ENCODE measurements around the gene SORL1-AS1.

The SORL1-AS1 gene

DNA sequence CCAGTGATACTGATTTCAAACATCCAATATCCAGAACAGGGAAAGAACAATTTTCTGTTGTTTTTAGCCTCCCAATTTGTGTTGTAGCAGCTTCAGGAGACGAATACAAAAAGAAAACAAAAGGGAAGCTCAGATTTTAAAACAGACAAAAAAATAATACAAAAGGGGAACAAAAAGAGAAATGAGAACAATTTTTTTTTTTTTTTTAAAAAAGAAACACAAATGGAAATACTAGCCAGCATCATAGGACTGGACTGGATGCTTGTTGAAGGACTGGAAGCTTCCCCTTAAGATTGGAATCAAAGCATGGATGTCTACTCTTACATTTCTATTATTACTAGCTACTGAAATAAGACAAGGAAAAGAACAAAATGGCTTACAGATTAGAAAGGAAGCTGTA lies 47.1 kb downstream of the SORL1-AS1 start:
- Histone ChIP-seq H4K91ac (ENCODE audit: insufficient read length, low read depth, low read length) (no peak overlapping the region), H4K8ac (replicated peaks; ENCODE audit: insufficient read length, low read depth, low read length) (no peak overlapping the region), H2BK15ac (ENCODE audit: low read depth, low read length) (no peak overlapping the region), H2AK5ac (ENCODE audit: insufficient read length, low read length) (no peak overlapping the region), H3K4me1 (ENCODE audit: insufficient read depth, low read length) (peaks cover 2% of the 10 kb centered on the region; the same call in 1 of the 2 replicates), H3K9me3 (ENCODE audit: control insufficient read depth, low read depth, low read length) (peaks cover 13% of the 10 kb centered on the region), H4K20me1 (ENCODE audit: control insufficient read depth, insufficient read depth, insufficient read length) (no peaks in the 10 kb centered on the region), H3K27me3 (ENCODE audit: insufficient read depth, low read length) (no peaks in the 10 kb centered on the region), H3K9ac (ENCODE audit: extremely low read depth, insufficient read length, low read length) (no peak overlapping the region), H3K18ac (ENCODE audit: insufficient read length, low read depth, low read length) (no peak overlapping the region), H3K23me2 (ENCODE audit: insufficient read length, low read depth, low read length, poor library complexity, severe bottlenecking) (no peaks in the 10 kb centered on the region), H2BK120ac (ENCODE audit: low read depth, low read length, poor library complexity, severe bottlenecking) (no peak overlapping the region), H2BK20ac (ENCODE audit: low read depth, low read length, poor library complexity, severe bottlenecking) (no peak overlapping the region), H2BK12ac (ENCODE audit: insufficient read length, low read depth, low read length) (no peak overlapping the region), H2BK5ac (ENCODE audit: insufficient read length, low read length) (no peak overlapping the region), H3K4ac (ENCODE audit: low read depth, low read length) (no peak overlapping the region), H3K79me2 (ENCODE audit: insufficient read depth, low read length) (no peaks in the 10 kb centered on the region), H3K27ac (ENCODE audit: insufficient read length, low read depth, low read length) (peak overlapping the region; percentile 69), H2AFZ (ENCODE audit: low read length) (no peak overlapping the region), H3K56ac (ENCODE audit: insufficient read length, low read depth, low read length) (no peak overlapping the region), H3K23ac (ENCODE audit: insufficient read length, low read depth, low read length) (no peak overlapping the region), H4K5ac (ENCODE audit: insufficient read length, low read depth, low read length) (no peak overlapping the region), H3K14ac (ENCODE audit: insufficient read depth, low read length) (no peak overlapping the region), H3K4me2 (ENCODE audit: insufficient read depth, insufficient read length, low read length) (no peak overlapping the region), H3T11ph (ENCODE audit: low read length) (no peak overlapping the region), H3K79me1 (ENCODE audit: insufficient read depth, low read depth, low read length, poor library complexity, severe bottlenecking) (no peaks in the 10 kb centered on the region)
- Mint-ChIP-seq H3K9me3 (peaks cover 24 to 34% of the 10 kb centered on the region in 2 experiments), H3K4me3 (peak overlapping the region; percentile 0 to 14; a peak in 3 of 5 replicates), H3K4me1 (peaks cover 48 to 53% of the 10 kb centered on the region in 2 experiments), H3K27ac (peak overlapping the region; percentile 94 to 97 (median 96)), H3K27me3 (ENCODE audit: low read depth) (no peaks in the 10 kb centered on the region), H3K36me3 (ENCODE audit: insufficient read depth in 1 of 3, low read depth in 3 of 3) (peaks cover 16 to 38% (median 19%) of the 10 kb centered on the region in 3 experiments)
- no CpG with 5 or more reads among the region's 1 CpG for WGBS (ENCODE audit: extremely low coverage, insufficient read length, low lambda C conversion rate)
- TF ChIP-seq, protein P1, sequence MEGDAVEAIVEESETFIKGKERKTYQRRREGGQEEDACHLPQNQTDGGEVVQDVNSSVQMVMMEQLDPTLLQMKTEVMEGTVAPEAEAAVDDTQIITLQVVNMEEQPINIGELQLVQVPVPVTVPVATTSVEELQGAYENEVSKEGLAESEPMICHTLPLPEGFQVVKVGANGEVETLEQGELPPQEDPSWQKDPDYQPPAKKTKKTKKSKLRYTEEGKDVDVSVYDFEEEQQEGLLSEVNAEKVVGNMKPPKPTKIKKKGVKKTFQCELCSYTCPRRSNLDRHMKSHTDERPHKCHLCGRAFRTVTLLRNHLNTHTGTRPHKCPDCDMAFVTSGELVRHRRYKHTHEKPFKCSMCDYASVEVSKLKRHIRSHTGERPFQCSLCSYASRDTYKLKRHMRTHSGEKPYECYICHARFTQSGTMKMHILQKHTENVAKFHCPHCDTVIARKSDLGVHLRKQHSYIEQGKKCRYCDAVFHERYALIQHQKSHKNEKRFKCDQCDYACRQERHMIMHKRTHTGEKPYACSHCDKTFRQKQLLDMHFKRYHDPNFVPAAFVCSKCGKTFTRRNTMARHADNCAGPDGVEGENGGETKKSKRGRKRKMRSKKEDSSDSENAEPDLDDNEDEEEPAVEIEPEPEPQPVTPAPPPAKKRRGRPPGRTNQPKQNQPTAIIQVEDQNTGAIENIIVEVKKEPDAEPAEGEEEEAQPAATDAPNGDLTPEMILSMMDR (conservative IDR thresholded peaks at IDR 0.05): no peak
- DNase-seq: no peak
